ENCODE data around the gene FBXO39. TPM values are rescaled to one million over a fixed set of nuclear protein-coding genes. Genes with fewer than 3 reads are reported as not detected.

FBXO39 gene
- polyA plus RNA-seq, 1 donor from 2014 or later: not detected

DNA sequence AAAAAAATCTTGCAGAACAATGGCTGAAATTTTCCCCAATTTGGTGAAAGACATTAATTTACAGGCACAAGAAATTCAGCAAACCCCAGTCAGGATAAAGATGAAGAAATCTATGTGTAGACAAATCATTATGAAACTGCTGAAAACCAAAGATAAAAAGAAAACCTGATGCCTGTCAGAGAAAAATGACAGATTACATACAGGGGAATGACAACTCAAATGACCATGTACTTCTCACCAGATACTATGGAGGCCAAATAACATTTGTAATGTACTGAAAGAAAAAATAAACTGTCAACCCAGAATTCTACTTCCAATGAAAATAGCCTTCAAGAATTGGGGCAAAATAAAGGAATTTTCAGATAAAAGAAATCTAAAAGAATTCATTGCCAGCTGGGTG, 27.4 kb upstream of the FBXO39 start:
- Histone ChIP-seq H4K20me1 (ENCODE audit: insufficient read depth) (no peaks in the 10 kb centered on the region), H3K27me3 (ENCODE audit: insufficient read depth, low read depth, low read length) (no peaks in the 10 kb centered on the region), H3F3A (ENCODE audit: insufficient read depth, low read length, poor library complexity, severe bottlenecking) (no peaks in the 10 kb centered on the region), H3K4me2 (ENCODE audit: low read length) (no peak overlapping the region), H3K27ac (ENCODE audit: low read length) (no peak overlapping the region), H3K9ac (ENCODE audit: low read length) (no peak overlapping the region), H3K79me2 (replicated peaks; ENCODE audit: insufficient read depth, low read length) (no peaks in the 10 kb centered on the region), H3K9me3 (ENCODE audit: low read length) (no peaks in the 10 kb centered on the region), H3K9me2 (ENCODE audit: insufficient read depth, low read length) (no peaks in the 10 kb centered on the region), H2AFZ (ENCODE audit: low read depth, low read length) (no peak overlapping the region), H3K36me3 (ENCODE audit: insufficient read depth, low read length) (no peaks in the 10 kb centered on the region), H3K4me3 (ENCODE audit: low read length) (no peak overlapping the region)
- TF ChIP-seq EZH2 (IDR thresholded peaks at IDR 0.05; ENCODE audit: borderline replicate concordance, insufficient read depth, low read length, poor library complexity, severe bottlenecking) (no peak), RAD21 (conservative IDR thresholded peaks at IDR 0.05) (no peak), EP300 (conservative IDR thresholded peaks at IDR 0.05; ENCODE audit: poor library complexity, severe bottlenecking) (no peak), MXI1 (conservative IDR thresholded peaks at IDR 0.05; ENCODE audit: poor library complexity, severe bottlenecking) (no peak), POLR2AphosphoS5 (IDR thresholded peaks at IDR 0.05) (no peak), SMC3 (conservative IDR thresholded peaks at IDR 0.05; ENCODE audit: poor library complexity) (no peak), TAF1 (IDR thresholded peaks at IDR 0.05; ENCODE audit: low read depth) (no peak)
- TF ChIP-seq, protein P1, sequence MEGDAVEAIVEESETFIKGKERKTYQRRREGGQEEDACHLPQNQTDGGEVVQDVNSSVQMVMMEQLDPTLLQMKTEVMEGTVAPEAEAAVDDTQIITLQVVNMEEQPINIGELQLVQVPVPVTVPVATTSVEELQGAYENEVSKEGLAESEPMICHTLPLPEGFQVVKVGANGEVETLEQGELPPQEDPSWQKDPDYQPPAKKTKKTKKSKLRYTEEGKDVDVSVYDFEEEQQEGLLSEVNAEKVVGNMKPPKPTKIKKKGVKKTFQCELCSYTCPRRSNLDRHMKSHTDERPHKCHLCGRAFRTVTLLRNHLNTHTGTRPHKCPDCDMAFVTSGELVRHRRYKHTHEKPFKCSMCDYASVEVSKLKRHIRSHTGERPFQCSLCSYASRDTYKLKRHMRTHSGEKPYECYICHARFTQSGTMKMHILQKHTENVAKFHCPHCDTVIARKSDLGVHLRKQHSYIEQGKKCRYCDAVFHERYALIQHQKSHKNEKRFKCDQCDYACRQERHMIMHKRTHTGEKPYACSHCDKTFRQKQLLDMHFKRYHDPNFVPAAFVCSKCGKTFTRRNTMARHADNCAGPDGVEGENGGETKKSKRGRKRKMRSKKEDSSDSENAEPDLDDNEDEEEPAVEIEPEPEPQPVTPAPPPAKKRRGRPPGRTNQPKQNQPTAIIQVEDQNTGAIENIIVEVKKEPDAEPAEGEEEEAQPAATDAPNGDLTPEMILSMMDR (IDR thresholded peaks at IDR 0.05; ENCODE audit: poor library complexity, severe bottlenecking): no peak
- TF ChIP-seq, protein P2, sequence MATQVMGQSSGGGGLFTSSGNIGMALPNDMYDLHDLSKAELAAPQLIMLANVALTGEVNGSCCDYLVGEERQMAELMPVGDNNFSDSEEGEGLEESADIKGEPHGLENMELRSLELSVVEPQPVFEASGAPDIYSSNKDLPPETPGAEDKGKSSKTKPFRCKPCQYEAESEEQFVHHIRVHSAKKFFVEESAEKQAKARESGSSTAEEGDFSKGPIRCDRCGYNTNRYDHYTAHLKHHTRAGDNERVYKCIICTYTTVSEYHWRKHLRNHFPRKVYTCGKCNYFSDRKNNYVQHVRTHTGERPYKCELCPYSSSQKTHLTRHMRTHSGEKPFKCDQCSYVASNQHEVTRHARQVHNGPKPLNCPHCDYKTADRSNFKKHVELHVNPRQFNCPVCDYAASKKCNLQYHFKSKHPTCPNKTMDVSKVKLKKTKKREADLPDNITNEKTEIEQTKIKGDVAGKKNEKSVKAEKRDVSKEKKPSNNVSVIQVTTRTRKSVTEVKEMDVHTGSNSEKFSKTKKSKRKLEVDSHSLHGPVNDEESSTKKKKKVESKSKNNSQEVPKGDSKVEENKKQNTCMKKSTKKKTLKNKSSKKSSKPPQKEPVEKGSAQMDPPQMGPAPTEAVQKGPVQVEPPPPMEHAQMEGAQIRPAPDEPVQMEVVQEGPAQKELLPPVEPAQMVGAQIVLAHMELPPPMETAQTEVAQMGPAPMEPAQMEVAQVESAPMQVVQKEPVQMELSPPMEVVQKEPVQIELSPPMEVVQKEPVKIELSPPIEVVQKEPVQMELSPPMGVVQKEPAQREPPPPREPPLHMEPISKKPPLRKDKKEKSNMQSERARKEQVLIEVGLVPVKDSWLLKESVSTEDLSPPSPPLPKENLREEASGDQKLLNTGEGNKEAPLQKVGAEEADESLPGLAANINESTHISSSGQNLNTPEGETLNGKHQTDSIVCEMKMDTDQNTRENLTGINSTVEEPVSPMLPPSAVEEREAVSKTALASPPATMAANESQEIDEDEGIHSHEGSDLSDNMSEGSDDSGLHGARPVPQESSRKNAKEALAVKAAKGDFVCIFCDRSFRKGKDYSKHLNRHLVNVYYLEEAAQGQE (IDR thresholded peaks at IDR 0.05; ENCODE audit: borderline replicate concordance): no peak

DNA sequence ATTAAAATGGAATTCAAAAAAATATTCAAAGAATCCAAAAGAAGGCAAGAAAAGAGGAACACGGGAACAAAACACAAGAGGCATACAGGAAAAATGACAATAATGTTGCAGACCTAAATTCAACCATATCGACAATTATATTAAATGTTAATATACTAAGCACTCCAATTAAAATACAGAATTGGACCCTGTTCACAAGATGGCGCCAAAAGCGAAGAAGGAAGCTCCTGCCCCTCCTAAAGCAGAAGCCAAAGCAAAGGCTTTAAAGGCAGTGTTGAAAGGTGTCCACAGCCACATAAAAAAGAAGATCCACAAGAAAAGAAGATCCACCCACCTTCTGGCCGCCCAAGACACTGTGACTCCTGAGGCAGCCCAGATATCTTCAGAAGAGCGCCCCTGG, 26.5 kb upstream of the FBXO39 start:
- no peaks in the 10 kb centered on the region for H4K20me1 ChIP-seq (ENCODE audit: insufficient read depth)
- H3K27ac ChIP-seq (ENCODE audit: low read length): no peak overlapping the region
- no peaks in the 10 kb centered on the region for H3F3A ChIP-seq (ENCODE audit: insufficient read depth, low read length, poor library complexity, severe bottlenecking)
- H3K36me3 ChIP-seq (ENCODE audit: insufficient read depth, low read length): no peaks in the 10 kb centered on the region
- TF ChIP-seq EZH2 (IDR thresholded peaks at IDR 0.05; ENCODE audit: borderline replicate concordance, insufficient read depth, low read length, poor library complexity, severe bottlenecking) (no peak), POLR2AphosphoS5 (IDR thresholded peaks at IDR 0.05) (no peak), RAD21 (conservative IDR thresholded peaks at IDR 0.05) (no peak), SMC3 (conservative IDR thresholded peaks at IDR 0.05; ENCODE audit: poor library complexity) (no peak), TAF1 (IDR thresholded peaks at IDR 0.05; ENCODE audit: low read depth) (no peak), EP300 (conservative IDR thresholded peaks at IDR 0.05; ENCODE audit: poor library complexity, severe bottlenecking) (no peak)
- TF ChIP-seq, protein P1 (IDR thresholded peaks at IDR 0.05; ENCODE audit: poor library complexity, severe bottlenecking): no peak
- TF ChIP-seq, protein P2 (IDR thresholded peaks at IDR 0.05; ENCODE audit: borderline replicate concordance): no peak
- H3K4me2 ChIP-seq (ENCODE audit: low read length): no peak overlapping the region
- no peak overlapping the region for H3K4me3 ChIP-seq (ENCODE audit: low read length)
- no peaks in the 10 kb centered on the region for H3K27me3 ChIP-seq (ENCODE audit: insufficient read depth, low read depth, low read length)
- no peak overlapping the region for H3K9ac ChIP-seq (ENCODE audit: low read length)
- H3K9me3 ChIP-seq (ENCODE audit: low read length): no peaks in the 10 kb centered on the region
- no peaks in the 10 kb centered on the region for H3K79me2 ChIP-seq (replicated peaks; ENCODE audit: insufficient read depth, low read length)
- H2AFZ ChIP-seq (ENCODE audit: low read depth, low read length): no peak overlapping the region
- no peaks in the 10 kb centered on the region for H3K9me2 ChIP-seq (ENCODE audit: insufficient read depth, low read length)

Measured in neural cell (in vitro differentiated cells).